ENCODE measurements around the gene CD86. TPM values are rescaled to one million over a fixed set of nuclear protein-coding genes. Genes with fewer than 3 reads are reported as not detected.

The CD86 gene
- polyA plus RNA-seq, 2 of the 4 experiments (the other 2 are of a cell fraction): 0.12 TPM; not detected in 1

DNA sequence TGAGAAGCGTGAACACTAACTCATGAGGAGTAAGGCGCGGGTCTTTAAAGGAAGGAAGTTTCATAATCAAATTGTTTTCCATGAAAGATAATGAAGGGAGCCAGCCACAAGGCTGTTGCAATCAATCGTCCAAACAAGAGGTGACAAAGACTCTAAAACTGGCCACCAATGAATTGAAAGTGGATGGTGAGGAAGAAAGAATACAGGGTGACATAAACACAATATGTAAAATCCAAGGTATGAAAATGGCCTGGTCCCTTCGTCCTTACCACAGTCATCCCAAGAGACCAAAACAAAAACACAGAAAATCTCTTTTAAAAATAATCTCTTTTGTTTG lies 12.0 kb downstream of the CD86 start:
- TF ChIP-seq RARB (CRISPR knock-in tag; IDR thresholded peaks at IDR 0.05): no peak
- no peak for TF ChIP-seq SMC3 (IDR thresholded peaks at IDR 0.05)
- TF ChIP-seq FOSL2 (IDR thresholded peaks at IDR 0.05): no peak
- no peak for TF ChIP-seq FOSL2 (CRISPR knock-in tag; IDR thresholded peaks at IDR 0.05)
- TF ChIP-seq TP53 (CRISPR knock-in tag; IDR thresholded peaks at IDR 0.05): no peak
- TF ChIP-seq PHF8 (IDR thresholded peaks at IDR 0.05; ENCODE audit: borderline replicate concordance, low read depth): no peak
- no peak for TF ChIP-seq ZC3H11A (IDR thresholded peaks at IDR 0.05)
- no peak for TF ChIP-seq POLR2A (IDR thresholded peaks at IDR 0.05; ENCODE audit: low read length)
- TF ChIP-seq HOXB5 (CRISPR knock-in tag; IDR thresholded peaks at IDR 0.05): no peak
- no peak for TF ChIP-seq HDAC2 (IDR thresholded peaks at IDR 0.05)
- no peak for TF ChIP-seq EHF (CRISPR knock-in tag; IDR thresholded peaks at IDR 0.05)
- no peak for TF ChIP-seq MAZ (IDR thresholded peaks at IDR 0.05; ENCODE audit: borderline replicate concordance, low read depth, low read length)
- TF ChIP-seq, protein P1, sequence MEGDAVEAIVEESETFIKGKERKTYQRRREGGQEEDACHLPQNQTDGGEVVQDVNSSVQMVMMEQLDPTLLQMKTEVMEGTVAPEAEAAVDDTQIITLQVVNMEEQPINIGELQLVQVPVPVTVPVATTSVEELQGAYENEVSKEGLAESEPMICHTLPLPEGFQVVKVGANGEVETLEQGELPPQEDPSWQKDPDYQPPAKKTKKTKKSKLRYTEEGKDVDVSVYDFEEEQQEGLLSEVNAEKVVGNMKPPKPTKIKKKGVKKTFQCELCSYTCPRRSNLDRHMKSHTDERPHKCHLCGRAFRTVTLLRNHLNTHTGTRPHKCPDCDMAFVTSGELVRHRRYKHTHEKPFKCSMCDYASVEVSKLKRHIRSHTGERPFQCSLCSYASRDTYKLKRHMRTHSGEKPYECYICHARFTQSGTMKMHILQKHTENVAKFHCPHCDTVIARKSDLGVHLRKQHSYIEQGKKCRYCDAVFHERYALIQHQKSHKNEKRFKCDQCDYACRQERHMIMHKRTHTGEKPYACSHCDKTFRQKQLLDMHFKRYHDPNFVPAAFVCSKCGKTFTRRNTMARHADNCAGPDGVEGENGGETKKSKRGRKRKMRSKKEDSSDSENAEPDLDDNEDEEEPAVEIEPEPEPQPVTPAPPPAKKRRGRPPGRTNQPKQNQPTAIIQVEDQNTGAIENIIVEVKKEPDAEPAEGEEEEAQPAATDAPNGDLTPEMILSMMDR (IDR thresholded peaks at IDR 0.05): no peak
- no peak for TF ChIP-seq RNF2 (IDR thresholded peaks at IDR 0.05; ENCODE audit: borderline replicate concordance, low read depth)
- TF ChIP-seq, protein P2, sequence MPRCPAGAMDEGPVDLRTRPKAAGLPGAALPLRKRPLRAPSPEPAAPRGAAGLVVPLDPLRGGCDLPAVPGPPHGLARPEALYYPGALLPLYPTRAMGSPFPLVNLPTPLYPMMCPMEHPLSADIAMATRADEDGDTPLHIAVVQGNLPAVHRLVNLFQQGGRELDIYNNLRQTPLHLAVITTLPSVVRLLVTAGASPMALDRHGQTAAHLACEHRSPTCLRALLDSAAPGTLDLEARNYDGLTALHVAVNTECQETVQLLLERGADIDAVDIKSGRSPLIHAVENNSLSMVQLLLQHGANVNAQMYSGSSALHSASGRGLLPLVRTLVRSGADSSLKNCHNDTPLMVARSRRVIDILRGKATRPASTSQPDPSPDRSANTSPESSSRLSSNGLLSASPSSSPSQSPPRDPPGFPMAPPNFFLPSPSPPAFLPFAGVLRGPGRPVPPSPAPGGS (IDR thresholded peaks at IDR 0.05): no peak
- no peak for TF ChIP-seq MAFK (IDR thresholded peaks at IDR 0.05; ENCODE audit: partially characterized antibody)
- TF ChIP-seq, protein P3, sequence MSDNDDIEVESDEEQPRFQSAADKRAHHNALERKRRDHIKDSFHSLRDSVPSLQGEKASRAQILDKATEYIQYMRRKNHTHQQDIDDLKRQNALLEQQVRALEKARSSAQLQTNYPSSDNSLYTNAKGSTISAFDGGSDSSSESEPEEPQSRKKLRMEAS (IDR thresholded peaks at IDR 0.05): no peak
- TF ChIP-seq BHLHE40 (IDR thresholded peaks at IDR 0.05; ENCODE audit: low read depth, low read length): no peak

DNA sequence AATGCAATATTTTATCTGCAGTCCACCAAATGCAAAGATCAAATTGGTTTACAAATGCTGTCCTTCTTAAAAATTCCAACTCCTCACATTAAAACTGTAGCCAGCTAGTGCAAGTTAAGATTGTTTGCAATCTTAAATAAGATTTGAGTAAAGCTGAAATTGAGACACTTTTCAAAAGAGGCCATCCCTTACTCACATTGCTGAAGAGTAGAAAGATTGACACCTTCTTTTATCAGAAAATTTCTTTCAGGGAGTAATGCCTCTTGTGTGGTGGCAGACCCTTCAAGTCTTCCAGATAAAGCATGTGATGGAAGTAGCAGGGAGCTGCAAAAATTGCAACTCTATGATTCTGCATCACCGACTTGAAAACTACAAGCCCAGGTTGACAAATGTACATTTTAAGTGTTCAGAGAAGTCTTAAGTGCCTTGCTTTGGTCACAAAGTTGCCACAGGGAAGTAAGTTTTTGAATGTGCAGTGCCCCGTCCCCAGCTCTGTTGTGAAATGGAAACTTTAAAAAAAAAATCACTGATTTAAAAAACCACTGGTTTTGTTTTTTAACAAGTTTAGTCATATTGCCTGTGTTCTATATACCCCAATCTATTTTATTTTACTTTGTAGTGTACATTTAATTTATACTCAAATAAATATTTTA lies 12.6 kb downstream of the CD86 start:
- H3K4me2 ChIP-seq: no peak overlapping the region
- ChIA-PET POLR2A (no interaction called here), CTCF (no interaction called here)
- no peak overlapping the region for H3K4me3 ChIP-seq
- no peaks in the 10 kb centered on the region for H3K9me3 ChIP-seq
- TF ChIP-seq ZSCAN20 (CRISPR knock-in tag; IDR thresholded peaks at IDR 0.05): no peak
- no peak for TF ChIP-seq POLR2A (IDR thresholded peaks at IDR 0.05; ENCODE audit: low read length)
- no peak for TF ChIP-seq FOSB (CRISPR knock-in tag; IDR thresholded peaks at IDR 0.05)
- TF ChIP-seq HEYL (CRISPR knock-in tag; IDR thresholded peaks at IDR 0.05): no peak
- TF ChIP-seq, protein P4, sequence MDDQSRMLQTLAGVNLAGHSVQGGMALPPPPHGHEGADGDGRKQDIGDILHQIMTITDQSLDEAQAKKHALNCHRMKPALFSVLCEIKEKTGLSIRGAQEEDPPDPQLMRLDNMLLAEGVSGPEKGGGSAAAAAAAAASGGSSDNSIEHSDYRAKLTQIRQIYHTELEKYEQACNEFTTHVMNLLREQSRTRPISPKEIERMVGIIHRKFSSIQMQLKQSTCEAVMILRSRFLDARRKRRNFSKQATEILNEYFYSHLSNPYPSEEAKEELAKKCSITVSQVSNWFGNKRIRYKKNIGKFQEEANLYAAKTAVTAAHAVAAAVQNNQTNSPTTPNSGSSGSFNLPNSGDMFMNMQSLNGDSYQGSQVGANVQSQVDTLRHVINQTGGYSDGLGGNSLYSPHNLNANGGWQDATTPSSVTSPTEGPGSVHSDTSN (IDR thresholded peaks at IDR 0.05): no peak
- TF ChIP-seq PHF8 (IDR thresholded peaks at IDR 0.05; ENCODE audit: borderline replicate concordance, low read depth): no peak
- no peak for TF ChIP-seq EHF (CRISPR knock-in tag; IDR thresholded peaks at IDR 0.05)
- TF ChIP-seq, protein P5, sequence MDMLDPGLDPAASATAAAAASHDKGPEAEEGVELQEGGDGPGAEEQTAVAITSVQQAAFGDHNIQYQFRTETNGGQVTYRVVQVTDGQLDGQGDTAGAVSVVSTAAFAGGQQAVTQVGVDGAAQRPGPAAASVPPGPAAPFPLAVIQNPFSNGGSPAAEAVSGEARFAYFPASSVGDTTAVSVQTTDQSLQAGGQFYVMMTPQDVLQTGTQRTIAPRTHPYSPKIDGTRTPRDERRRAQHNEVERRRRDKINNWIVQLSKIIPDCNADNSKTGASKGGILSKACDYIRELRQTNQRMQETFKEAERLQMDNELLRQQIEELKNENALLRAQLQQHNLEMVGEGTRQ (IDR thresholded peaks at IDR 0.05): no peak
- TF ChIP-seq ZNF302 (CRISPR knock-in tag; IDR thresholded peaks at IDR 0.05): no peak
- TF ChIP-seq, protein P6, sequence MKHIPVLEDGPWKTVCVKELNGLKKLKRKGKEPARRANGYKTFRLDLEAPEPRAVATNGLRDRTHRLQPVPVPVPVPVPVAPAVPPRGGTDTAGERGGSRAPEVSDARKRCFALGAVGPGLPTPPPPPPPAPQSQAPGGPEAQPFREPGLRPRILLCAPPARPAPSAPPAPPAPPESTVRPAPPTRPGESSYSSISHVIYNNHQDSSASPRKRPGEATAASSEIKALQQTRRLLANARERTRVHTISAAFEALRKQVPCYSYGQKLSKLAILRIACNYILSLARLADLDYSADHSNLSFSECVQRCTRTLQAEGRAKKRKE (CRISPR knock-in tag; IDR thresholded peaks at IDR 0.05; ENCODE audit: low read depth): no peak
- H3K27ac ChIP-seq: no peak overlapping the region
- FAIRE-seq (no peak), ATAC-seq (no peak), DNase-seq (ENCODE audit: low read depth in 1 of 2, low spot score in 1 of 2) (no peak)
- H3K4me1 ChIP-seq: no peaks in the 10 kb centered on the region
- WGBS (ENCODE audit: missing lambda C conversion rate): 59% methylated on average over 2 of the region's 2 CpGs

More for the DNA sequence above, 12.0 kb downstream of the CD86 start:
- no peak overlapping the region for H3K4me3 ChIP-seq
- H3K27ac ChIP-seq: no peak overlapping the region
- no peak for DNase-seq (ENCODE audit: low read depth in 1 of 2, low spot score in 1 of 2)
- H3K4me1 ChIP-seq: no peaks in the 10 kb centered on the region
- no peak for ATAC-seq
- CTCF ChIA-PET: no interaction called here
- FAIRE-seq: no peak
- no peak overlapping the region for H3K4me2 ChIP-seq
- WGBS (ENCODE audit: missing lambda C conversion rate): 61% methylated on average over 5 of the region's 5 CpGs
- no peaks in the 10 kb centered on the region for H3K9me3 ChIP-seq
- POLR2A ChIA-PET: no interaction called here

All from A549 (cell line).